HG03342 (cell line): ENCODE results near the gene PEX11A.

Experiments used
- ATAC-seq: cut with Tn5 transposase; IDR thresholded peaks from one replicate; pipeline ENCODE4 v1.9.1; 2021; ENCODE audit warnings: mild to moderate bottlenecking, moderate library complexity; ENCODE audit not compliant: unreplicated experiment

PEX11A gene

DNA sequence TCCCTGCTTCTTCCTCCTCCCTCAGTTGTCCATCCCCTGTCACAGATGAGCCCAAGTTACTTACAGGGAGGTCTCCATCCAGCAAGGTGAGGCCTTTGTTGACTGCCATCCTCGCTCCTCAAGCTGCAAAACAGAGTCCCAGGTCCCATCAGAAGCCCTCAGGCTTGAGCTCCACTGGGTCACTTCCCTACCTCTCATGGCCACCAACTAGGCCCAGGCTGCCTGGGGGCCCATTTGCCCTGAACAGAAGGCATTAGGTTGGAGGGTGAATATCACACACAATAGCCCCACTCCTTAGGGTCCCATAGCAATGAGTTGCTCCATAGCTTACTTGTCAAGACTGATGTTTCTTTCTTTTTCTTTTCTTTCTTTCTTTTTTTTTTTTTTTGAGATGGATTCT, 13.2 kb downstream of the PEX11A start:
- ATAC-seq: no peak

DNA sequence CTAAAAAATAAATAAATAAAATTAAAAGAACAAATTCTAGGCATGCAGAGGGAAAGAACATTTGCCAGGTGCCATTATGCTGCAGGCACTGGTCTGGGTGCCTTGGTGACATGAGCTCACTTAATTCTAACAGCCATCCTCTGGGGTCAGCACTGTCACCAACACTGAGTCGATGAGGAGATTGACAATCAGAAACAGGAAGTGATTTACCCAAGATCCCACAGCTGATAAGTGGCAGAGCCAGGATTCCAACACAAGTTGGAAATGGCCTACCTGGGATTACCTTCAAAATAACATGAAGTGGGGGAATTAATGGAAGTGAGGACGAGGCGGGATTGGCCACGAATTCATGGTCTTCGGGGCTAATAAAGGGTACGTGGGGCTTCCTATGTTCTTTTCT, 14.9 kb downstream of the PEX11A start:
- no peak for ATAC-seq

DNA sequence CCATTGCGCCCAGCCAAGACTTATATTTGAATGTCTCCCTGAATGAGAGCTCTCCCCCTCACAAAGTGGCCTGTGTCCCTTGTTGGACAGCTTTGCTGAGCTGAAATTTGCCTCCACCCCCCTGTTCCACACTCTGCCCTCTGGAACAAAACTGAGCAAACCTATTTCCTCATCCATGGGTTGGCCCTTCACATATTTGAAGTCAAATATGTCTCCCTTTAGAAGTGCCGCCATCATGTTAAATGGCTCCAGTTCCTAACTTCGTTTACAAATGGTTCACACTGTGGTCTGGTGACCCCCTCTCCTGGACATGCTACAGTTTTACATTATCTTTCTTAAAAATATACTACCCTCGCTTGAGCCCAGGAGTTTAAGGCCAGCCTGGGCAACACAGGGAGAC, 16.0 kb downstream of the PEX11A start:
- no peak for ATAC-seq

DNA sequence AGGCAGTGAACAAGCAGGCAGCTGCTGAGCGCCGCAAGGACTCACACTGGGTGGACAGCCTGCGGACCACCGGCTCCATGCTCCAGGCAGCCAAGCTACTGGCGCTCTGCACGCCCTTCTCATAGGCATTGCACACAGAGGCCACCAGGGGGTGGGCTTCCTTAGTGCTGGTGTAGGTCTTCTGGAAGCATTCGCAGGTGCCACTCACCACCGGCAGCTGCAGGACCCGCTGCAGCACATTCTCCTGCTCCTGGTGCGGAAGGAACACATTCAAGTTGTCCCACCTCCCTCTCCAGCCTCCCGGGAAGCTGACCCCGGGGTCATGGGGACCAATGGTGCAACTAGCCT, 17.4 kb downstream of the PEX11A start:
- ATAC-seq: no peak

DNA sequence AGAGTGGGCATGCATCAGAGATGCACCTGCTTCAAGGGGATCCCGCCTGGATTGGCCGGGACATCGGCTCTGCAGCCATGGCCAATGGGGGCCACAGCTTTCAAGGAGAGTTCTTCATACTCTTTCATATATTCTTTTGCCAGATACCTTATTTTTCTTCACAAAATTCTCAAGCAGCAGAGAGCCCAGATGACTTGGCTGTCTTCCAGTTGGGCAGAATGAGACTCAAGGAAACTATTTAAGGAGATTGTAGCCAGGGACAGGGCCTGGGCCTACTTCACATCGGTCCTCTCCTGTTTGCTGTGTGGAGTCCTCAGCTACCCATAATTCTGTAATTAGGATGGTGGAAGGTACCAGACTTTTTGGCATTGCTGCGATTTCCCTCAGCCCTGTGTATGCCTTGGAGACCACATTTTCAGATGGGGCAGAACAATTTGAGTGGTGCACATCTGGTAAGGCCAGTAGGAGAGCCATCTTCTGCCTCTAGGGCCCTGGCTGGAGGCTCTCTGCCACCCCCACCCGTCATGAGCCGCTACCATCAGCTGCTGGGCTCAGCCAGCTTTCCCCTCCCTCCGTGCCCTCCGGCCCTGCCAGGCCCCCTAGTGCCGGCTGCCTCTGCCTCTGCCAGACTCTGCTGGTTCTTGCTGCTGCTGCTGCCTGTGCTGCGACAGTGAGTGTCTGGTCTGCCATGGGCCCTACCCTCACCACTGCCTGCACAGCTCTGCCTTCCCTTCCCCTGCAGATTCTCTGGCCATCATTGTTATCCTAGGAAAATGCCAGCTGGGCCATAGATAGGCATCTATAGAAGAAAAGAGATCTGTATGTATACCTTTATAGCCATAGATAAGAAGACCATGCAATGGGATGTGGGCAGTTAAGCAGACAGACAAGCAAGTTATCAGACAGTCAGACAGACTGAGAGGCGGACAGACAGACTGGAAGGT, 18.1 kb downstream of the PEX11A start:
- no peak for ATAC-seq

DNA sequence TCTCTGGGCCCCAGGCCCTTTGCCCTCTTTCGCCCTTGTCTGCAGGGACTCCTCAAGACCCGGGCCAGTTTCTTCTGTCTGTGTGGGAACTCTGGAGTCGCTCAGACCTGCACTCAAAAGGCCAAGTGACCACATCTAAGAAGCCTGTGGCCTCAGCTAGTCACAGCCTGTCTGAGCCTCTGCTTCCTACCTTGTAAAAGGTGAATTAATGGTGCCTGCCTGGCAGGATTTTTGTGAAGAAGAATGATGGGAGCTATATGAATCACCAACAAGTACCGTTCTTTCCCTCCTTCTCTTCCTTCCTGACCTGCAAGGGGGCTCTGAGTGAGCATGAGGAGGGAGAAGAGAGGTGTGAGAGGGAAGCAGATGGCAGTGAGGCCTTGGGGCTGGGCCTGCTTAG, 18.9 kb downstream of the PEX11A start:
- no peak for ATAC-seq

DNA sequence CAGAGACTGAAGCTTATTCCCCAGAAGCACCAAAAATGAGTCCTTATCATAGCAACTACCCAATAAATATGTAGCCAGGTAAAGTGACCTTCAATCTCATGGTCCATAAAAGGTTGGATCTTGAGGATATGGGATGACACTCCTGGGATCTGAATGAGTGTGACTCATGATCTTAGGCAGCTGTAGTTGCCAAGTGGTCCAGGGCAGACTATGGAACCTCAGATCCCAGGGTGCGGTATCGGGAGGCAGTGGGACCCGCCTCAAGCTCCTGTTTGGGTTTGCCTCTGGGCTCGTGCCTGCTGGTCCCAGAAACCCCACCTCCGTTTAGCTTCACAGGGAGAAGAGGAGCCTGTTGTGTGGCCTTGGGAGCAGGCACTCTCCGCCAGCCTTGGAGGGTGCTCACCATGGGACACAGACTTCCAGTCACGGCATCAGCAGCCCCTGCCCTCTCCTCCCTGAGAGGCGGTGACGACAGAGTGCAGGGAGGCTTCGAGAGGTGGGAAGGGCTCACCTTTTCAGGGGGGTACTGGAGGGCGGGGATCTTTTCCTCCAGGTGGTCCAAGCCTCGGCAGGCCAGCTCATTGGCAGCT, 19.5 kb downstream of the PEX11A start:
- ATAC-seq: no peak

DNA sequence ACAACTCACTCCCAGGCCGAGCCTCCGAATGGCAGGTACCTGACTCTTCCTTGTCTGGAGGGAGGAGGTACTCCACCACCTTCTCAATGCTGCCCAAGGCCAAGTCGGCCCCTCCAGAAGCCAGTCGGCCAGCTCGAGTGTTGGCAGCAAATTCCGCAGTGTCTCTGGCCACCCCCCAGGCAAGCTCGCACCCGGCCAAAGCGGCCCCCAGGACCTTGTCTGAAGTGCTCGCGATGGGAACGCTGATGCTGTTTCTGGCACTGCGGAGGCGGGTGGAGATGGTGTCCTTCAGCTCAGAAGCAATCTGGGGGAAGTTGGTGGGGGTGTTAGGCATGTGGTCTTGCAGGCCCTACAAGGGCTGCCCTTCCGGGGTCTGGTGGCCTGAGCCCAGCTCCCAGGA, 20.6 kb downstream of the PEX11A start:
- ATAC-seq: no peak

DNA sequence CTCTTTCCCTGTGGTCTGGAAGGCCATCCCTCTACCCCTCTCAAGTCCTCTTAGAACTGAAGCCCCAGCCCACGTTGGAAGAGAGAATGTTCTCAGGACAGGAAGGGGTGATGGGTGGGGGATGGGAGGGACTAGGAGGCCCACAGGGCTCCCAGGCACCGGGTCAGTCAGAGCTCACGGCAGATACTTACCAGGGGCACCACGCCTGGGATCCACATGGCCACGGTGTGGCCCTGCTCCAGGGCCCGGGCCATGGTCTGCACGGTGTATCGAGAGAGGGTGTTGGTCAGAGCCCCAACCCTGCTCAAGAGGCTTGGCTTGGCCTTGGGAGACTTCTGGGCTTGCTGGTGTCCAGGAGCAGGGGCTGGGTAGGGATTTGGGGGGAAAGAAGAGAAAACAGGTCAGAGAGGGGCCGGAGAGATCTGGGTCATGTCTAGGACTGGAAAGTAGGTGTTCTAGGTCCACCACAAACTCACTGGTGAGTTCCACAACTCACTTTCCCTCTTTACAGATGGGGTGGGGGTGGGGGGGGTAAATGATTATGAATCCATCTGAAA, 21.2 kb downstream of the PEX11A start:
- no peak for ATAC-seq

DNA sequence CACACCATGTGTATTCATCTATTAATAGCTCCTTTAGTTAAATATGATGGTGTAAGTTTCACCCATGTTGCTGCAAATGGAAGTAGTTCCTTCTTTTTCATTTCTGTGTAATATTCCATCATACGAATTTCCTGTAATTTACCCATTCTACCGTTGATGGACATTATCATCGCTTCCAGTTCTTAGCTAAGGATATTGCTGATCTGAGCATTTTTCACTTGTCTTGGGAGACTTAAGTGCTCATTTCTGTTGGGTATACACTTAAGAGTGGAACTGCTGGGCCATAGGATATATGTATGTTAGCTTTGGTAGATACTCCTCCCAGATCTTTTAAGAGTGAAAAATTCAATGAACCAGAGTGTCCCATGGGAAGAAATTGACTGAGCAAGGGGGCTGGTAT, 22.4 kb downstream of the PEX11A start:
- no peak for ATAC-seq

DNA sequence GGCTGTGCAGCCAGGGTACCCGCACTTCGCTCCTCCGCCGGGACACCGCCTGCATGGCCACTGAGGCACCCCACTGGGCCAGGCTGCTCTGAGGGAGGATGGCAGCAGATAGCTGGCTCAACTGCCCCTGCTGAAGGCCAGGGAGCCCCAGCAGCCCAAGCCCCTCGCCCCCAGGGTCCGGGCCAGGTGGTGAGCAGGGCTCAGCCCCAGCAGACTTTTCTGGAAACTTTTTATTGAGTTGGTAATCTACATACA, 22.9 kb downstream of the PEX11A start:
- ATAC-seq: no peak

DNA sequence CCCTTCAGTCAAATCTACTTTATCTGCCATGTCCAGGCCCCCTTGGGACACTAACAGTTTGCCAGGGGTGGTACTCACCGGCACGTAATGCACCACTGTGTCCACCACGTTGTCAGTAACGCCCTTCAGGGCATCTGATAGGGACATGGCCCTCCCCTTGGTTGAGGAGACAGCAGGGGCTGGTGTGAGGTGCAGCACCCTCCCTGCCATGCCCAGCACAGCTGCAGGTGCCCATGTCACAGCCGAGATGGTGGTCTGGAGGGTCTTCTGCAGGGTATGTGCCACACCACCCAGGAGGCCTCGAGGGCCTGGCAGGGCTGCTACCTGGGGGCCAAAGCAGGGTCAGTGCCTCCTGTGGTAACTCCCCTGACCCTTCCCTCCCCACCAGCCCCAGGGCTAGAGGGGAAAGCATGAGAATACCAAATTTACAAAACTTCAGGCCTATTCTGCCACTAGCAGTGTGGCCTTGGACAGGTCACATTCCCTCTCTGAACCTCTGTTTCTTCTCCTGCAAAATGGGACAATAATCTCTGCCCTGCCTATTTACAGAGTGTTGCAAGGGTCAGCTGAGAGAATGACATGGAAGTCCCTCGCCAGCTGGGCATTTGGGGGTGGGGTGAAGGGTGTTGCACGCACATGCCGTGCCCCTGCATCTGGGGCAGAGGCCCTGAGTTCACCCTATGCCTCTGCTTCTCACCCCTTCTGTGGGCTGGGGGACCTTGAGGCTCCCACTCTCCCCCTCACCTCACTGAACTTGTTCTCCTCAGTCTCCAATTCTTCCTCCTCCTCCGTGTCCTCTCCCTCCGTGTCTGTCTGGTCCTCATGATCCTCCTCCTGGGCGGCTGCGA, 23.5 kb downstream of the PEX11A start:
- no peak for ATAC-seq

DNA sequence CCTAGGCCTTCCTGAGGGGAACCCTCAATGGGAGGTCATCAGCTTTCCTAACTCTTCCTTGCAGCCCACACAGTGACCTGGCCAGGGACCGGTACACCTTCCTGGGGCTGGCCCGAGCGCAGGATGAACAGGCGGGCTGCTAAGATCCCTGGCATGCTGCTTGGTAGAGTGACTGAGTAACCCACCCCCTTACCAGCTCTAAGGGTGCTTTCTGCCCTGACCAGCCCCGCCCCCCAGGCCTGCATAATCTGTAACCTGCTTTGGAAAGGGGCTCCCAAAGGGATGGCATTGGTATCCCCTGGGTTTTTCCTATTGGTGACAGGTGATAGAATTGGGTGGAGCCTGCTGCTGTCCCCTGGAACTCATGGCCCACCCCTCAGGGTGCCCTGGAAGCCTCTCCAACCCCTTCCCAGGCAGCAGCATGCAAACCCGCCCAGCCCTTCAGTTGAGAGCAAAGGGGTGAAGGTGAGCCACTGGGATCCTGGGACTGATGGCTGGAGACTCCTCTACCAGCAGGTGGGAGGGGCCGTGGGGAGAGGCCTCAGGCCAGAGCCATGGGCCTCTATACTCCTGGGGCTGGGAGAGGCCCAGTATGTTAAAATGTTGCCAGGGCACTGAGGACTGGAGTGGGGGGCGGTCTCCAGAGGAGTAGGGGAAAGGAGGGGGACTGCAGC, 24.2 kb downstream of the PEX11A start:
- ATAC-seq: no peak

DNA sequence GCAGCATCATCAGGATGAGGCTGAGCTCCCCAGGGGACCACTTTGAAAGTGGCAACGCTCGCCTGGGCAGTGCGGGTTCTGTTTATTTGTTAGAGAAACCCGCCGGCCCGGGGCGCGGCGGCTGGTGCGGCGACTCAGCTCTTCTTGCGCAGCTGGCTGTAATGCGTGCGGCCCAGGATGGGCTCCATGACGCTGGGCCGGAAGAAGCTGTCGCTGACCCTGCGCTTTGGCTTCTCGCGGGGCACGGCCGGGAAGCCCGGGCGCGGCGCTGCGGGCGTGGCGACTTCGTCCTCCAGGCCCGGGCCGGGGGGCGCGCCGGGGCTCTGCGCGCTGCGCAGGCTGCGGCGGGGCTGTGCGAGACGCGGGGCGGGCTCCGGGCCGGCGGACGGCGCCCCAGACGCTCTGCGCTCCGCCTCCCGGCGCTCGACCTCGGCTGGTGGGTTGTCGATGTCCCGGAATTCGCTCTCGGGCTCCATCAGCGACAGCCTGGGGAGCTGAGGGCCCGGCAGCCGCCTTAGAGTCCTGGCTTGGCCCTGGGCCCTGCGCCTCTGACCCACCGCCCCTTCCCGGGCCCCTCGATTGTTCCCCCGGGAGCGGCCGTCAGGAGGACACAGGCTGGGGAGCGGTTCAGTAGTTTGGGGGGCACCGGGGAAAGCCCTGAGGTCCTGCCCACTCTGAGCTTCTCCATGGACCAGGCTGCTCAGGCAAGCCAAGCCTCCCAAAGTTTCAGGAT, 24.9 kb downstream of the PEX11A start:
- ATAC-seq: no peak

DNA sequence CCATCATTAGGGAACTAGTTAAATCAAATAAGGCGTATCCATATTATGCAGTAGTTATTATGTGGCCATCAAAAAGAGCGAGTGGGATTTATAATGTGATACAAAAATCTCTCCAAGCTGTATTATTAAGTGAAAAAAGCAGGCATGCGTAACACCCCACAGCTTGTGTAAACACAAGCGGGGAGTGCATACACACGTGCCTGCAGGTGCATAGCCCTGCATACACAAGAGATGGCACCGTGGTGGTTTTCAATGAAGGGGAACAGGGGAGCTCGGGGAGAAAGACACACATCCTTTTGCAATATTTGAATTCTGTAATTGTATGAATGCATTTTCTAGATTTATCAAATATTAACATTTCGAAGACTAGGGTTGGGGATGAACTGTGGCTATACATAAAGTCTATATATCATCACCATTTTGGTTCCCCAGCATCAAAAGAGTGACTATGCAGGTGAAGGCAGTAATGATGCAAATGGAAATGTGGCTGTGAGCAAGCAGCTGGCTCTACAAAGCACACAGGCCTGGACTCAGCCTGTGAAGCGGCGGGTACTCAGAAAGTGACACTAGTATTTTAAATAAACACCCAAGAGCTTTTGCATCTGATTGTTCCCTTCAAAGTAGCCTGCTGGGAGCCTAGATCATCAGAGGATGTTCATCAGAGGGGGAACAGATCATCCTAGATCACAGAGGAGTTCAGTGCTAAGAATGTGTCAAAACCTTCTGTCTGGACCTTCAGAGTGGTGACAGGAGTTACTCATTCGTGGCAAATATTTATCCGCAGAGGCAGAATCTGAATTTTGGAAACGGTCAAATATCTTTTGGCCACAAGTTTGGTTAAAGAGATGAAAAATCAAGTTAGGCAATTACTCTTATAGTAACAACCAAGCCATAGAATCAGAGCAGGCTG, 25.9 kb downstream of the PEX11A start:
- no peak for ATAC-seq

DNA sequence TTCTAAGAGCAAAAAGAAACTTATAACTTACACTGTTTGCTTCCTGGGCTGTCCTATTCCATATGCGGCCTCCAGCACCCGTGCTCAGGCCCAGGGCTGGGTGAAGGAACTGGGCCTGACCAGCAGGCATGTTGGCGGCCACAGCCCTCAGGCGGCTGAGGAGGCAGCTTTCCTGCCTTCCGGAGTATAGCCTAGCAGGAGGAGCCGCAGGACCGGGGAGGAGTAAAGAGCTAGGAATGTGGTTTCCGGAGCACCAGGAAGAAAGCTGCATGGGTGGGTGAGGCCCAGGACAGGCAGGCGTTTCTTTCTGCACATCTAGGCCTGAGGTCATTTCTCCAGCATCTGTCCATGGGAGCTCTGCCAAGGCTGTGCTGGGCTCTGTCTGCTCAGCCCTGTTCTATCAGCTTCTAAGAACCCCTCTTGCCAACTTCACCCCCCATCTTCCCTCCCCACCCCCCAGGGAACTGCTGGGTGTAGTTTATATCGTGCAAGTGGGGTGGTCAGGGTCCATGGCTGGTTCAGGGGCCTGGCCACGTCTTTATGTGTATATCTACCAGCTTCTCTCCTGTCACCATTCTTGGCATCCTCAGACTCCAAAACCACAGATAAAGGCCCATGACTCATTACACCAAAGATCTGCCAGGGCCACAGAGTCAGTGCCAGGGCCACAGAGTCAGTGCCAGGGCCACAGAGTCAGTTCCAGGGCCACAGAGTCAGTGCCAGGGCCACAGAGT, 27.5 kb downstream of the PEX11A start:
- no peak for ATAC-seq

DNA sequence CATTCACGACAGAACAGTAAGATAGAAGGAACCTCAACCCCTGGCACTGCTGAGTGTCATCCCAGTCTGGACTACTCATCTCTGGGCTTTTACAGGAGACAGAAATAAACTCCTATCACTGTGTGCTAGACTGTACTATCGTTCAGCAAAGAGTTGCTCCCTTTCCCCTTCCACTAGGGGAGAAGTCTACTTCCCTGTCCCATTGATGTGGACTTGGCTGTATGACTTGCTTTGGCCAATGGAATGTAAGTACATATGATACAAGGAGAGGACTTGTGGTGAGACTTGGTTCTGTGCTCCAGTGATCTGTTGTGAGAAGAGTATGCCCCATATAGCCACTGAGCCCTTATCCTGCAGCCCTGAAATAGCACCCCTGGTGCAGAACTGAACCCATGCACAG, 30.0 kb downstream of the PEX11A start:
- ATAC-seq: no peak

DNA sequence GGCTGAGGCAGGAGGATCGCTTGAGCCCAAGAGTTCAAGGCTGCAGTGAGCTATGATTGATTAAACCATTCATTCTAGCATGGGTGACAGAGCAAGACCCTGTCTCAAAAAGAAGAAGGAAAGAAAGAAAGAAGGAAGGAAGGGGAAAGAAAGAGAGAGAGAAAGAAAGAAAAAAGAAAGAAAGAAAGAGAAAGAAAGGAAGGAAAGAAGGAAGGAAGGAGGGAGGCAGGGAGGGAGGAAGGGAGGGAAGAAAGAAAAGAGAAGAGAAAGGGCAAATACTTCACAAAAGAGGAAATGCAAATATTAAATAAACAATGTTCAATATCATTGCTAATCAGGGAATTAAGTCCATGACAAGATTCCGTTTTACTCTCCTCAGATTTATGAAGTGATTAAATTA, 31.3 kb downstream of the PEX11A start:
- ATAC-seq: no peak

DNA sequence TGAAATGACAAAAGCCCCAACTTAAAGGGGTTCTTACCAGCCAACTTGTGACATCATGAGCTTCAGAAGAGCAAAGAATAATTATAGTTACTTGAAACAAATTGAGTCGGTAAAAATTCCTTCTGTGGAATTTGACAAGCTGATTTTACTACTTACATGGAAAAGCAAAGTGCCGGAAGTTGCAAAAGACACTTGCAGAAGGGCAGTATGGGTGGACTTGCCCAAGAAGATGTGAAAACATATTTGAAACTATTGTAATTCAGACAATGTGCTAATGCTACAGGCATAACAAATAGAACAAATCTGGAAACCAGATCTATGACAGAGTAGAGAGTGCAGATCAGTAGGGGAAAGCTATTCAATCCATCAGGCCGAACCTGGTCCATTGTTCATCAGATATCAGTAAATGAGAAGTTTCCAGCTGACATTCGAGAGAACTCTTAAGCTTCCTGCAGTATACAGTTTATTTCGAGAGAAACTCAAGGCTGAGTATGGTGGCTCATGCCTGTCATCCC, 32.8 kb downstream of the PEX11A start:
- ATAC-seq: no peak
